CD1c-positive myeloid dendritic cell (primary cell): ENCODE data around the gene CPSF7.
A peak's percentile ranks its signal among the peaks of the same experiment; 100 is the strongest.
"Not testable (repeated sequence)": the region's sequence is repeated elsewhere in the genome, so short reads cannot be mapped to it uniquely, and the experiment has no call there.

ENCODE experiments used
- DNase-seq: peaks from one replicate; pipeline ENCODE4 v3.0.0-alpha.2; 2016; ENCODE audit errors: extremely low spot score

CPSF7 gene, protein sequence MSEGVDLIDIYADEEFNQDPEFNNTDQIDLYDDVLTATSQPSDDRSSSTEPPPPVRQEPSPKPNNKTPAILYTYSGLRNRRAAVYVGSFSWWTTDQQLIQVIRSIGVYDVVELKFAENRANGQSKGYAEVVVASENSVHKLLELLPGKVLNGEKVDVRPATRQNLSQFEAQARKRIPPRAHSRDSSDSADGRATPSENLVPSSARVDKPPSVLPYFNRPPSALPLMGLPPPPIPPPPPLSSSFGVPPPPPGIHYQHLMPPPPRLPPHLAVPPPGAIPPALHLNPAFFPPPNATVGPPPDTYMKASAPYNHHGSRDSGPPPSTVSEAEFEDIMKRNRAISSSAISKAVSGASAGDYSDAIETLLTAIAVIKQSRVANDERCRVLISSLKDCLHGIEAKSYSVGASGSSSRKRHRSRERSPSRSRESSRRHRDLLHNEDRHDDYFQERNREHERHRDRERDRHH

GRCh38 chr11:61429691-61430582 is at the start of gene CPSF7, which contains the start of gene SDHAF2:
Gene CPSF7 (minus strand): TSS chr11:61429975. CDS start chr11:61429235, 740 bp downstream.
Gene SDHAF2 (plus strand): TSS chr11:61430124. CDS start chr11:61430147, 23 bp downstream.
- peak; percentile 98 for DNase-seq

- DNase-seq = peak; percentile 58
Measured at GRCh38 chr11:61477727-61478148, 48.0 kb upstream of the CPSF7 start.

DNA sequence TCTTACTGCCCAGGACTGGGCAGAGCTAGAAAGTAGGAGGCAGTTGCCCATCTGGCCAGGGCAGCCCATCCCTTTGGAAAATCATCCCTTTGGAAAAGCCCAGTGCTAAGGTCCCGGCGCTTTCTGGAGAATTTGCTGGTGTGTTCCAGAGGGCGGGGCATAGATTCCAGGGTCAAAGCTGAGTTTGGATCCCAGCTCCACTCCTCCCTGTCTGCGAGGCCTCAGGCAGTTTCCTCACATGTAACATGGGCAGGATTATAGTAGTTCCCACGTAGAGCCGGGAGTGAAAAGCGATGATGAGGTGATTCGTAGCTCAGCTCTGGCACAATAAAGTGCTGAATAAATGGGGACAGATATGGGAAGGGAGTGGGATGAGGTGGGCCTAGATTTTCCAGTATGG is 47.4 kb upstream of the CPSF7 start:
- DNase-seq = no peak

- DNase-seq = peak; percentile 37
Measured at GRCh38 chr11:61476371-61476770, 46.6 kb upstream of the CPSF7 start.

DNA sequence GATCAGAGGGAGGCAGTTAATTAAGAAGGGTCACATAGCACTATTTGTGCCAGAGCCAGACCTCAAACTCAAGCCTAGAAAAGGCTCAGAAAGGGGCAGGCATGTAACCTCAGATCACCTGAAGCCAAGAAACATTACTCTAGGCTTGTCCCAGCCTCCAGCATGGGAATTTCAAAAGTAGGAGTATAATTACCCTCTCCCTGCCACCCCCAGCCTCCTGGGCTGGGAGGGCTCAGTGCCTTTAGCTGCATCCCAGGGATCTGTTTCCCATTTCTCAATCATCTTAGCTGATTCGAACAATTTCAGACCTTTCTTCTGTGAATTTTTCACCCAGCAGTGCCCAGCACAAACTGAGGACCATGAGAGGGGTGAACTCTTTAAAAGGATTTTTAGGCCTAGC is 45.7 kb upstream of the CPSF7 start:
- DNase-seq = no peak

- DNase-seq = no peak
Measured at GRCh38 chr11:61474013-61474643, 44.4 kb upstream of the CPSF7 start.

DNA sequence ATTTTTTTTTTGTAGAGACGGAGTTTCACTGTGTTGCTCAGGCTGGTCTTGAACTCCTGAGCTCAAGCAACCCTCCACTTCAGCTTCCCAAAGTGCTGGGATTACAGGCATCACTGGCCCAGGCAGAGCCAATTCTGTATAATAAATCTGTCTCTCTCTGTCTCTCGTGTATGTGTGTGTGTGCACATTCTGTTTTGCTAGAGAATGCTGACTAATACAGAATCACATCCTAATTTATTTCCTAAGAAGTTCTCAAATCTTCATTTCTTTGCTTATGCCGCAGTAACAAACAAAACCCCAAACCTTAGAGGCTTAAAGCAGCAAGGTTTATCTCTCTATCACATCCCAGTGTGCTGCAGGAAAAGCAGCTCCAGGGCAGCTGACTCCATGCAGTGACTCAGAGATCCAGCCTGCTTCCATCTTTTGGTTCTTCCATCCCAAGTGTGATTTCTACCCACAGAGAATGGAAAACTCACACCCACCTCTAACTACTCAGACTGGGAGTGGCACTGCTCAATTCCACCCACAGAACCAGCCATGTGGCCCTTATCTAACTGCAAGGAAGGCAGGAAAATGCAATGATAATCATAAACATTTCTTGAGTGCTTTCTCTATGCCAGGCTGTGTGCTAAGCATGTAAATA is 43.7 kb upstream of the CPSF7 start:
- peak; percentile 44 for DNase-seq

DNA sequence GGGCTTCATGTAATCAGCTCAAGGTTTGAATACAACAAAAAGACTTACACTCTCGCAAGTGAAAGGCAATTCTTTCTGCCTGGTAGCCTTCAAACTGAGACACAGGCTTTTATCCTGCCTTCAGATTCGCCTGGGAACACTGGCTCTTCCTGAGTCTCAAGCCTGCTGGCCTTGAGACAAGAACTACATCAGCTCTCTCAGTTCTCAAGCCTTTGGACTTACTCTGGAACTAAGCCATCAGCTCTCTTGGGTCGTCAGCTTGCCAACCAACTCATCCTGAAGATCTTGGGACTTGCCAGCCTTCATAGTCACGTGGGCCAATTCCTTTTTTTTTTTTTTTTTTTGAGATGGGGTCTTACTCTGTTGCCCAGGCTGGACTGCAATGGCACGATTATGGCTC is 43.1 kb upstream of the CPSF7 start:
- DNase-seq = no peak

- no peak for DNase-seq
Measured at GRCh38 chr11:61472282-61472681, 42.5 kb upstream of the CPSF7 start.

- no peak for DNase-seq
Measured at GRCh38 chr11:61468002-61468401, 38.2 kb upstream of the CPSF7 start.

GRCh38 chr11:61467602-61468001 is 37.8 kb upstream of the CPSF7 start:
- DNase-seq = not testable (repeated sequence)

- no peak for DNase-seq
Measured at GRCh38 chr11:61460986-61461385, 31.2 kb upstream of the CPSF7 start.

DNA sequence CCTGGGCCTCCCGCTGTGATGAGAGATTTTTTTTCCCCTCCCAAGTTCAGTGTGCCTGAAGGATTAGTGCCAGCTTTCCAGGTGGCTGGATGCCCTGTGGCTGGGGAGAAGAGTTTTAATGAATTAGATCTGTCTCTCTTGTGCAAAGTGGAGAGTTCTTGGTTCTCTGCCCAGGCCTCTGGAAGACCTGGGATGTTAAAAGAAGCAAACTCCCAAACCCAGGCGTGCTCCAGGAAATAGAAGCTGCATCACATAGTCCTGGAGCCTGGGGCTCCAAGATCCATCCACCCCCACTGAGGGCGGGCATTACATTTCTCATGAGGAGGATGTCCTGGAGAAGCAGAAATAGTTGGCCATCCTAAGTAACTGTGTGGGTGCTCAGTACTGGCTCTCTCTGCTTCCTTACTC is 30.7 kb upstream of the CPSF7 start:
- DNase-seq = no peak

- no peak for DNase-seq
Measured at GRCh38 chr11:61454520-61454919, 24.7 kb upstream of the CPSF7 start.

DNA sequence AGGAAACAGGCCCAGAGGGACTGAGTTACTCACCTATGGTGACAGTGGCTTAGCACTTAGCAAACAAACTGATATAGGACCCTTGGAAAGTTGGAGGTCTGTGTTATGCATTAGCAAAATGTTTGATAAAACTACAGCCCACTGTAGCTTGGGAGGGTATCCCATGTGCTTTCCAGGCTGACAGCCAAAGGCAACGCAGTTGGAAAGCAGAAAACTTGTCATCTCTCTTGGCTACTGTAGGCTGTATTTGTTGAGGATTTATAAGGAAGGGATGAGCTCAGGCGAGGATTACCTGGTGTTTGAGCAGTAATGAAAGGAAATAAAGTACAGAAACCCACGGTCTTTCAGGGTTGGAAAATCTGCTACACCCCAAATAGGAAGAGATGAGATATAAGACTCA is 23.9 kb upstream of the CPSF7 start:
- DNase-seq = no peak

GRCh38 chr11:61452825-61453224 is 23.1 kb upstream of the CPSF7 start:
- DNase-seq = no peak

GRCh38 chr11:61448552-61448927 is 18.8 kb upstream of the CPSF7 start:
- DNase-seq = no peak

GRCh38 chr11:61447601-61448551 is 18.1 kb upstream of the CPSF7 start:
- DNase-seq = no peak

- DNase-seq = peak; percentile 84
Measured at GRCh38 chr11:61446211-61446651, 16.5 kb upstream of the CPSF7 start.

DNA sequence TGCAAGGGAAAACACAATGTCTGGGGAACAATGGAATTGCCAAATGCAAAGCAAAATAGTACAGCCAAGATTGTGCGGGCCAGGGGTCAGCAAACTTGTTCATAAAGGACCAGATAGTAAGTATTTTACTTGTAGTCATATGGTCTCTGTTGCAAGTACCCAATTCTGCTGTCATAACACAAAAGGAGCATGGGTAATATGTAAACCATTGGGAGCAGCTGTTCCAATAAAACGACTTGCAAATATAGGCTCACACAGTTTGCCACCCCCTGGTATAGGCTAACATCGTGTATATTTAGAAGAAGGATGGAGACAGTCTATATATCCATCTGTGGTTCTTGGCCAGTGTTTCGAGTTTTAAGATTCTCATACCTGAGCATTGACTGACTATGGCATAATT is 15.7 kb upstream of the CPSF7 start:
- no peak for DNase-seq
